ELR (cell line): ENCODE measurements around the gene VPS37C.
"Not testable (repeated sequence)": the region's sequence is repeated elsewhere in the genome, so short reads cannot be mapped to it uniquely, and the experiment has no call there.

Source experiments
- DNase-seq: peaks from one replicate; pipeline ENCODE4 v3.0.0-alpha.2; 2015; ENCODE audit warnings: low read depth

VPS37C gene

DNA sequence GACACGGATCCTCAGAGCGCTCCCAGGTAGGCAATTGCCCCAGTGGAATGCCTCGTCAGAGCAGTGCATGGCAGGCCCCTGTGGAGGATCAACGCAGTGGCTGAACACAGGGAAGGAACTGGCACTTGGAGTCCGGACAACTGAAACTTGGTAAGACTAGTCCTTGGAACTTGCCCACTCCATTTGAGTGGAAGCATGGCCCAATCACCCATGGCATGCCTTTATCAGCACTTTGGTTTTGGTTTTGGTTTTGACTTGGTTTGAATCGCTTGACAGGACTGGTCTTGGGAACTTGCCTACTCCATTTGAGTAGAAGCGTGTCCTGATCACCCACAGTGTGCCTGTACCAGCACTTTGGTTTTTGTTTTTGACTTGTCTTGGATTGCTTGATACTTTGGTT lies 67.1 kb downstream of the VPS37C start:
- not testable (repeated sequence) for DNase-seq

GRCh38 chr11:61092908-61093763 lies 68.1 kb downstream of the VPS37C start:
- no peak for DNase-seq

DNA sequence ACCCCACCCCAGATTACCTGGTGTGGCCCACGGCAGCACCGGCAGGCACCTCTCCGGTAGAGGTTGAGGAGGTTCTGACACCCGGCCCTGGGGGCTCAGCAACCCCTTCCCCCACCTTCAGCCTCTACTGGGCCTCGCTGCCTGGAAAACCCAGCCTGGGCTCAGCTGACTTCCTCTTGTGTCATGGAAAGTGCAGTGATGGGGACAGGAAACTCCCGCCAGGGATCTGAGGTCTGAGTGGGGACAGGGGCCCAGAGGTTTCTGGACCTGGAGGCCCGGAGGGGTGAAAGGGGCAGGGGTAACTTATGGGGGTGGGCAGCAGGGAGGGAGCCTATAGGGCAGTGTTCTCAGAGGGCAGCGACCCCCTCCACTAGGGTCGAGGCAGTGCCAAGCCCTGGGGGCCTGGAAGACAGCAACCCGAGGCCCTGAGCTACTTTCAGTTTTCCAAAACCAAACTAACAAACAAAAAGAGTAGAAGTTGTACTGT lies 68.9 kb downstream of the VPS37C start:
- DNase-seq = no peak

DNA sequence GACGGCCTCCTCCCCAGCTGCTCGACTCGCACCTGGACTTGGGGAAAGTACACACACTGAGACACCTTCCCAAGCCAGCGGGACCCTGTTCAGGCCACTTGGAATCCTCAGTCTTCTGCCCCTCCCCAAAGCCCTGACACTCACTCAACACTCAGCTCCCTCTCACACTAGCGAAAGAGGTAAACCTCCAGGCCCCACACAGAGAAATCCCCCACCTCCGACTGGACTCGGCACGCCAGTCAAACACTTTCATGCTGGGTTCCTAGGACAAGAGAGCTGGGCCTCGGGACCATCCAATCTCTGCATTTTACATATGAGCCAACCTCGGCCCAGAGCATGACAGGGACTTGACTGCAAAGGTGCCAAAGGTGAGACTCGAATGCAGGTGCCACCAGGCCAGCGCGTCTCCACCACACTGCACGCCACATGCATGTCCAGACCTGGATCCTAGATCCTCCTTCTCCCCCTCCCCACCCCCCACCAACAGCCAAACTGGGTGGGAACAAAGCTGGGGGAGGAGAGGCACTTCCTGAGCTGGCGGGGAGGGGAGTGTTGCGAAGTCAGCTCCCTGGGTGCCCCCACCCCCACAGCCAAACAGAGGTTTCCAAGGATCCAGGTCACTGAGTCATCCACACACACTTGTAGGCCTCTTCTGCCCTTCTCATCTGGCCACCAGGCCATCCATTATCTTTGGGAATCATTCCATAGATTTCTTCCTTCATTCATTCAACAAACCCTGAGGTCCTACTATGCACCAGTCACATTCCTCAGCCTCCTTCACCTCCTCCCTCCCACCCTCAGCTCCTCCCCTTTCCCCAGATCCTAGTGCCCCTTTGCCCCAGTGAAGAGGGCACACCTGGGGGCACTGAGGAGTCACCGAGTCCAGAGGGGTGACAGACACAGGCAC lies 69.6 kb downstream of the VPS37C start:
- DNase-seq = peak; percentile 10

- no peak for DNase-seq
These were observed 70.2 kb downstream of the VPS37C start for GRCh38 chr11:61090982-61091372.

DNA sequence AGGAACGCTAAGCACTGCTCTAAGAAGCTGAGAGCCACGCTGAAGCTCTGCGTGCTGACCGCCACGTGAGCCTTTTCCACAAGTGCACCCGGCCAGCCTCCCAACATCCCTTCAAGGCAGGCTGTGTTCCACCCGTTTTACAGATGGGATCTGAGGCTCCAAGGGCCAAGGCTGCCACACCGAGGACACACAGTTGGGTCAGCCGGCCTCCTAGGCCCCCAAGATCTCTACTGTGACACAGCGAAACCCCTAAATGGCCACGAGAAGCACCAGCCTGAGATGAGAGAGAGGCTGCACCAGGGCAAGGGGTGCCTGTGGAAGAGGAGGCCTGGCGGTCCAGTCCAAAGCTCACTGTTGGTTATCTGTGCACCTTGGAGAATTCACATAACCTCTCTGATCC lies 70.7 kb downstream of the VPS37C start:
- DNase-seq = no peak

- no peak for DNase-seq
These were observed 71.3 kb downstream of the VPS37C start for GRCh38 chr11:61089806-61090491.

DNA sequence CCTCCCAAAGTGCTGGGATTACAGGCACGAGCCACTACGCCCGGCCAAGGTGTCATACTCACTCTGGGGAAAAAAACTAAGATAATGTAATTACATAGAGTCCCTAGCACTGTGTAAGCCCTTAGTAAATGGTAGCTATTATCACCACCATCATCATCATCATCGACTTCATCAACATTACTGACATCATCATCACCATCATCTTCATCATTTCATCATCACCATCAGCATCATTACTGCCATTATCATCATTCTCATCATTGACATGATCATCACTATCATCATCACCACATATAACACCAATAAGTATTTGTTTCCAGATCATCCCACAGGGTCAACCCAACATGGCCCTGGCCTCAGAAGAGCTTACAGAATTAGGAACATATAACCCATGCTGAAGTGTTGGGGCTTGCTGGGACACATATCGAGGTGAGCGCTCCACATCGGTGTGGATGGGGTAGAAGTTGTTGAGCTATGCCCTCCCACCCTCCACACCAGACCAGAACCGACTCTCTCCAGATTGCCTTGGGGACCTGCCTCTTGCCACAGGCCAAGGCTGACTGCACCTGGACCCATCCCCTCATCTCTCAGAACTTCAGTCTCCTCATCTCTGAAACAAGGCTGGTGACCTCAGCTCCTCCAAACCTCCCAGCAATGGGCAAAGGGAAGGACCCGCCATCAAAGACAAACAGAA lies 73.7 kb downstream of the VPS37C start:
- DNase-seq = no peak

DNA sequence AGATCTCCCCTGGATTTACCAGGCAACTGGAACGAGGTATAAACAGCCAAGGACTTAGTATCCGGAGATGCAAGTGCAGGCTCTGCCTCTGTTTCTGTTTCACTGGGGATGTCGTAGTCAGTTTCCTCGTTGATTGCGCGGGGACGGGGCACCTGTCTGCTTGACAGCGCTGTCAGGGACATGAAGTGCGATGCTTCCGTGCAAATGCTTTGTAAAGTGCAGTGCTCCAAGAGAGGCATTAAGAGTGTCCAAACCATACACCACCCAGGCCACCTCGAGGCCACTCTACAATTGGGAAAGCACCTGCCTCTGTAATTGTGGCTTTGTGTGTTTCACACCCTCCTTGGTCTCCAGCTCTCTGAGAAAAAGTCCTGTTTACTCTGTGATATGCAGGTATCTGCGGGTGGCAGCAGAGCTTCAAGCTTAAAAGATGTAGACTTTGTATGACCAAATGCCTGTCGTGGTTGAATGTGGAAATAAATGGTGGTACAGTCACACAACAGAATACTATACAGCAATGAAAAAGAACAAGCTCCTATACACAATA lies 77.6 kb downstream of the VPS37C start:
- DNase-seq = no peak

- no peak for DNase-seq
These were observed 78.2 kb downstream of the VPS37C start for GRCh38 chr11:61082931-61083531.

DNA sequence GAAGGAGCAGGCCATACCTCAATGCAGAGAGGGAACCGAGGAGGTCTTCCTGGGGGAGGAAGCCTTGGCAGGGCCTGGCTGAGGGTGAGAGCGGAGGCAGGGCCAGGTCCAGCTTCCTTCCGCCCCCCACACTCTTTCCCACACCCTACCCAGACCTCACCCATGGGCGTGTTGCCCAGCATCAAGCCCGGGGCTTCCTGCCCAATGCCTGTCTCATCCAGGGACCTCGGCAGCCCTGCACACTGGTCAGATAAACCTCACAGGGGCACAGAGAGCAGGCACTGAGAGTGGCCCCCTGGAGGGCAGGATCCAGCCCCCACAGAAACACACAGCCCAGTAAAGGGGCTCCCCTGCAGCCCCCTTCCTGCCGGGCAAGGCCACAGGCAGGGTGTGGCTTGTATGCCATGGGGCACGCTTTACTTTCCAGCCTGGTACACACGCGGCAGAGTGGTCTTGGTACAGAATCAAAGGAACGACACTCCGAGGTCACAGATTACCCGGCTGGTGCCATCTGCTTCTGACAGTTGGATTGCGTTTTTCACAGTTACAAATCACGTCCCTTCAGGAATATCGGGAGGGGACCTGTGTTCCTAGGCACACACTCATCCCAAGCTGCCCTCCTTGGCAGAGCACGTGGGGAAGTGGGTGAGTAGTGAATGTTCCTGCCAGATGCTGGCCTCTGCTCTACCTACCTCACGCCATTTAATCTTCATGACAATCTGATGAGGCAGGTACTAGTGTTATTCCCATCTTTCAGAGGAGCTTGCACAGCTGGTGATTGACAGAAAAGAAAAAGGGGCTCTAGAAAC lies 79.0 kb downstream of the VPS37C start:
- DNase-seq = no peak

DNA sequence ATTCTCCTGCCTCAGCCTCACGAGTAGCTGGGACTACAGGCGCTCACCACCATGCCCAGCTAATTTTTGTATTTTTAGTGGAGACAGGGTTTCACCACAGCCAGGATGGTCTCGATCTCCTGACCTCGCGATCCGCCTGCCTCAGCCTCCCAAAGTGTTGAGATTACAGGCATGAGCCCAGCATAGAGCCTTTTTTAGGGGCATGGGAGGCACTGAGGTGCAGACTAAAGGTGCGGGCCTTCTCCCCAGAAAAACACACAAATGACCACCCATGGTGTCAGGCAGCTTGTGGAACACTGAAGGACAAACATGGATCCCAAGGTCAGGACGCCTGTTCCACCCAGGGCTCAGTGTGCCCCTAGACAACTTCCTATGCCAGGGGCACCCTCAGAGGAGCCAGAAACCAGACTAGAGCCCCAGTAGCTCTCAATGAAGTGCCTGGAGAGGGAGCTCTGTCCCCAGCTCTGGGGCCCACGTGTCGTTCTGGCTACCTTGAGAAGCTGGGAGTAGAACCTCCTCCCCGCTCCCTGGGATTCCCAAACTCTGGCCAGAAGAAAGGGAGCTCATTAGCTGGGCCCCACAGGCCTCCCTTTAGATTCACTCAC lies 80.1 kb downstream of the VPS37C start:
- DNase-seq = no peak

- DNase-seq = no peak
These were observed 80.7 kb downstream of the VPS37C start for GRCh38 chr11:61080526-61080925.
